GM21717 (cell line): ENCODE measurements around the gene PNO1.
"Not testable (repeated sequence)": the region's sequence is repeated elsewhere in the genome, so short reads cannot be mapped to it uniquely, and the experiment has no call there.

Experiments used
- ATAC-seq: cut with Tn5 transposase; IDR thresholded peaks from one replicate; pipeline ENCODE4 v1.9.1; 2021; ENCODE audit warnings: mild to moderate bottlenecking, moderate library complexity; ENCODE audit not compliant: unreplicated experiment

The PNO1 gene

DNA sequence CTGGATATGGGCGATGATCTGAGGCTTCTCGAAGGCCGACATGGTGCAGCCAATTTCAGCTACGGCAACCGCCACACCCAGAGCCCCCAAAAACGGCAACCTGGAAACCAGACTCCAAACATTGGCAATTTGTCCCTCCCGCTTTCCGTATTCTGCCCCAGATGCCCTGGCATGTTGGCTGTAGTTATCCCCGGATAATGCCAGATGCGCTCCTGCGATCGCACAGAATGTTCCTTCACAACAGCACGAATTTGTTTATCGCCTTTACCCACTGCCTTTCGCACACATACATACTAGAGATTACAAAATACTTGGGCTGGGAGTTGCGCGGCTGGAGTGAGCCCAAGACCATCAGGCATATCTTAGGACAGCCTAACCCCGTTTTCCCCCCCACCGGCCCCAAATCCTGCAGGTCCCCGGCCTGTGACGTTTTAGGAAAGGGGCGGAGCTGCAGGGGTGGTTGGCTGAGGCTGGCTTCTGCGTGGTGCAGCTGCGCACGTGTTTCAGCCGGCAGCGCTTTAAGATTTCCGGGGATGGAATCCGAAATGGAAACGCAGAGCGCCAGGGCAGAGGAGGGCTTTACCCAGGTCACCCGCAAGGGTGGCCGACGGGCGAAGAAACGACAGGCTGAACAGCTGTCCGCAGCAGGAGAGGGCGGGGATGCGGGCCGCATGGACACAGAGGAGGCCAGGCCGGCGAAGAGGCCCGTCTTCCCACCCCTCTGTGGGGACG is at the start of gene PNO1:
Gene PNO1 (plus strand): TSS at position 487 of the 732 bp plus-strand sequence. CDS start 47 bp downstream, at position 534.
- peak; percentile 86 for ATAC-seq

DNA sequence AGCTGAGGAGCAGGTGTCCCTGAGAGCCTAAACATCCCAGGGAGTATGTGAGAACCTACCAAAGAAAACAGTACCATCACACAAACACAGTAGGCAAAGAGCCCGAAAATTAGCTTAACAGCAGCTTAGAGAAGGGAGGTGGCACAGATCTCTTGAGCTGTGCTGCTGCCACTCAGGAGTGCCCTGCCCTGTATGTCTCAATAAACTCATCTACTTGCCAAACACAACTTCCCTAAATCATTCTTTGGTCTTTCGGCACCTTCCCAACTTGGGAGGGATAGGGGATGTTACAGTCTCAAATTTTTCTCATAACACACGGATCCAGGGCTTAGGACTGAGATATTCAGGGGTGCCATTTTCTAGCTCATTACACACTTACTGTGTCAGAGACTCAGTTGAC is 49.6 kb upstream of the PNO1 start:
- ATAC-seq, result no peak

DNA sequence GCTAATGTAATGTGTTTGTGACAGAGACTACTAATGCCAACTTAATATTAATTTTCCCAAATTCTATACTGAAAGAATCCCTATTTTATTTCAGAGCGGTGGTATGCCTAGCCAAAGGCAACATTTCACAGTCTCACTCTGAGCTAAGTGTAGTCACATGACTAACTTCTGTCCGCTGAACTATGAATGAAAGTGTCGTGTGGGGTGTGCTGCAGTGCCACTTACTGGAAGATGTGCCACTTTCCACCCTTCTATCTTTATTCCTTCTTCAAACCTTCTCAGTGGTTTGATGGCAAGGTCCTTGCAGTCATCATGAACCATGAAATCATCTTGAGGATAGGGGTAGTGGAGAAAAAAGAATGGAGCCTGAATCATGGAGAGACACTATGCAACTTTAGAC is 47.6 kb upstream of the PNO1 start:
- peak; percentile 75 for ATAC-seq

DNA sequence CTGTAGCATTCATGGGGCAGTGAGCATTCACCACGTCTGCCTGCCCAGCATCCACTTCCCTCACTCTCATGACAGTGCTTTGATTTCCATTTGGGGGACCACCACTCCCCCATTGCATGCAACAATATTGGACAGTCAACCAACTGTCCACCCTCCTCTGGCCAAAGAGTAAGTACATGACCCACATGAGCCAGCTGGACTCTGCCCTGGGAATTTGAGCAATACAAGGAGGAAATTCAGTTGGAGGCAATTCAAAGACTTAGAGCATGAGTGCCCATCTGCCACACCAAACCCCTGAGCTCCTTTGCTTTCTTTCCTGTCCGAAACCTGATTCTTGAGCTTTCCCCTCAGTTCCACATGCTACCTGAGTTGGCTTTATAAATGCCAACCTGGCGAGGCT is 41.7 kb upstream of the PNO1 start:
- no peak for ATAC-seq

DNA sequence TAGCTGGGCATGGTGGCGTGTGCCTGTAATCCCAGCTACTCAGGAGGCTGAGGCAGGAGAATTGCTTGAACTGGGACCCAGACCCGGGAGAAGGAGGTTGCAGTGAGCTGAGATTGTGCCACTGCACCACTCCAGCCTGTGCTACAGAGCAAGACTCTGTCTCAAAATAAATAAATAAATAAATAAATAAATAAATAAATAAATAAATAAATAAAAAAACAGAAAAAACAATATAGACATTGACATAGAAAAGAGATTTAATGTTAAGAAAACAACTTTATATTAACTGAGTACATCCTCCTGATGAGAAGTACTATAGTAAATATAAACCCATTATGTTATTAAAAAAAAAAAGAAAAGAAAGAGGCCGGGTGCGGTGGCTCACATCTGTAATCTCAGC is 39.8 kb upstream of the PNO1 start:
- not testable (repeated sequence) for ATAC-seq

DNA sequence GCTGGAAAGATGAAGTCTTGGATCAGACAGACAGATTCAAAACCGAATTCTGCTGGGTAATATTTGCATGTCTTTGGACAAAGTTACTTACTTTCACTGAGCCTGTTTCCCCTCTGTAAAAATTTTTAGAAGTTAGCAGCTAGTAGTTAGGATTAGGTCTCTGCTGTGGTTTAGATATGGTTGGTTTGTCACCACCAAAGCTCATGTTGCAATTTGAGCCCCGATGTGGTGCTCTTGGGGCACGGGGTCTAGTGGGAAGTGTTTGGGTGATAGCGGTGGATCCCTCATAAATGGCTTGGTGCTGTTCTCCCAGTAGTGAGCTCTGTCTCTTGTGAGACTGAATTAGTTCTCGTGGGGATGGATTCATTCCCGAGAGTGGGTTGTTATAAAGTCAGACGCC is 38.9 kb upstream of the PNO1 start:
- no peak for ATAC-seq

DNA sequence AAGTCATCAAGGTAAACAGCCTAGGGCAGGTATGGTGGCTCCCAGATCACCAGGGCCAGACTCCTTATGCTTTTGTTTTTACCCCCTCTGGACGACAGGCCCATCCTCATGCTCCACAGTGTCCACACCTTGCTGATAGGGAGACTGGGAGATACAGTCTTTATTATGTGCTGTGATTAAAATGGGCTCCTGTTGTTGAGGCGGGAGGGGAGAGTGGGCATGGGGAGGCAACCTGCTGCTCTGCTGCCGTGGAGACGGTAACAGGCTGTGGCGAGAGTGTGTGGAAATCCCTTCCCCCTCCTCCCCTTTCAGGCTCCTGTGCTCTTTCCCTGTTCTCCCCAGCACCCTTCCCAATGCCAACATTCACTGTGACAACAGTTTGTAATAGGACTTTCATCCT is 38.2 kb upstream of the PNO1 start:
- no peak for ATAC-seq

DNA sequence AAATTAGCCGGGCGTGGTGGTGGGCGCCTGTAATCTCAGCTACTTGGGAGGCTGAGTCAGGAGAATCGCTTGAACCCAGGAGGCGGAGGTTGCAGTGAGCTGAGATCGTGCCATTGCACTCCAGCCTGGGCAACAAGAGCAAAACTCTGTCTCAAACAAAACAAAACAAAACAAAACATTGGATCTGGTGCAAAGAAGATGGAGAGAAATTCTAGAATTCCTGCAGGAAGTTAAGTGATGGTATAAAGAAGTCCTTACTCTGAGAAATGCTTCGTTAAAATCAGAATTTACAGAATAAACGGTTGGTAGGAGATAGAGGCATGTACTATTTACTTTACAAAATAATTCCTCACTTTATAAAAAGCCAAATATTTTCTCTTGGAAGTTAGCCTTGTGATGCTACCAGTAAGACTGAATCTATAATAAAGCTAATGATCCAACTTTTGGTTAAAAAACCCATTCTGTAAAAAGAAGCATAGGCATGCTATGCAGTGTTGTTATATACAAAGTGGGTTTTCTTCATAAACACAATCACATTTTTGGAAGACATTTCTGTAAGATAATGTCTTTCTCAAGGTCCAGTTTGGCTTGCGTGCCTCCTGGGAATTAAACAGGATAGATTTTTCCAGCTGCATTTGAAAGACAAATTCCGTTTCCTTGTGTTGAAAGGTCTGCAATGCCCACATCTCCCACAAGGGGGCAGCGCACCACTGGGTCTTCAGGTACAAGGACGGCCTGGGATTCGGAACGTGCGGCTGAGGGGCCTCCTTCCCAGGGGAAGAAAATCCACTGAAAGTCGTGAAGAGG is 35.6 kb upstream of the PNO1 start:
- ATAC-seq, result no peak

DNA sequence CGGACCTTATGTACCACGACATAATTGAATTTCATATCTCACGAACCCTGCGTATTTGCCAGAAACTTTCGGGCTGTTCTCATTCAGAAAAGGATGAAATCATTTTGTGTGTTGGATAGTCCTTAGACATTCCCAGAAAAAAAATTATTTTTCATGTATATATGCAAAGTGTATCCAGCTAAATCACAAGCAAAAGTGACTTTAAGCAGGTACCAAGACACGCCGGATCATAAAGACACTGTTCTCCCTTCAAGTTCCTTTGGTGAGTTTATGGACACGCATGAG is 35.1 kb upstream of the PNO1 start:
- ATAC-seq, result no peak

DNA sequence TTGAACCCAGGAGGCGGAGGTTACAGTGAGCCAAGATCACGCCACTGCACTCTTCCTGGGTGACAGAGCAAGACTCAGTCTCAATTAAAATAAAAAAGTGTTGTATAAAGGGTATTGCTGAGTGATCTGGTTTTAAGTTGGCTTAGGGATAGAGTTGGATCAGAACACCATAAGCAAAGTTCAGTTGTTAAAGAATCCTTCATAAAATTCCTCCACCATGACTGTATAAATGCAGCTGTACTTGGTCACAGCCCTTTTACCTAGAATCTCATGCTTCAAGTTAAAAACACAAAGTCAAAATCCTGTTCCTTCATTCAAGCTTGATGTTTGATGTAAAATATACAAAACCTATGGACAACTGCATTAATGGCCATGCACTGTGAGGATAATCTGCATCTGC is 33.4 kb upstream of the PNO1 start:
- no peak for ATAC-seq

DNA sequence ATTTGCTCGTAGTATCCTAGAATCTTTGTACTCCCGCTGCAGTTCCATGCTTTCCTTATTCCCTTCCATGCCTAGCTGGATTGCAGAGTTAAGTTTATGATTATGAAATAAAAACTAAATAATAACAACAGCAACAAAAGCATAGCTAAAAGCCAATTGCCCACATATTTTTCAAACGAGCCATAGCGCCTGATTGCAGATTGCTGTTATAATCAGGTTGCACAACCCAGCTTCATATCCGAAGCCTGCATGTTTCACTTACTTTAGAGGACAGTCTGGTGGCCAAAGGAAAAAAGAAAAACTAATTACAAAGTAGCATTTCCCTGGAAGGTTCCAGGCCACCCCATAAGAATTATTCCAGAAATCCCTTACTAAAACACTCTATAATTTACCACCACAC is 31.9 kb upstream of the PNO1 start:
- ATAC-seq, result no peak

DNA sequence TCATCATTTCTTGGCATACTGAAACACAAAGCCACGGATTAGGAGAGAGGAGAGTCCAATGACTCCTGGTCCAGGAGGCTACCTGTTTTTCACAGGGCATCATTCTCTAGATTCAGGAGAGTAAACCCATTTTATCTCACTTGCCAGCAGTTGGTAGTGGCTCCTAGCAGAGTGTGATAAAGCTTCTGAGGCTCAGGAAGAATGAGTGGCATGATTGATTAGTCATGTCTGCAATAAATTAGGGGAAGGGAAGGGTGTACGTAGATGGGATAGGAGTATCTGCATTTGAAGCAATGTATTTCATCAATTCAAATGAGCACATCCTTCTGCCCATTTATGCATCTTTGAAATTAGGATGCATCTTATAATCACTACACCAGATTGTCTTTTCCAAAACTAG is 31.1 kb upstream of the PNO1 start:
- no peak for ATAC-seq

DNA sequence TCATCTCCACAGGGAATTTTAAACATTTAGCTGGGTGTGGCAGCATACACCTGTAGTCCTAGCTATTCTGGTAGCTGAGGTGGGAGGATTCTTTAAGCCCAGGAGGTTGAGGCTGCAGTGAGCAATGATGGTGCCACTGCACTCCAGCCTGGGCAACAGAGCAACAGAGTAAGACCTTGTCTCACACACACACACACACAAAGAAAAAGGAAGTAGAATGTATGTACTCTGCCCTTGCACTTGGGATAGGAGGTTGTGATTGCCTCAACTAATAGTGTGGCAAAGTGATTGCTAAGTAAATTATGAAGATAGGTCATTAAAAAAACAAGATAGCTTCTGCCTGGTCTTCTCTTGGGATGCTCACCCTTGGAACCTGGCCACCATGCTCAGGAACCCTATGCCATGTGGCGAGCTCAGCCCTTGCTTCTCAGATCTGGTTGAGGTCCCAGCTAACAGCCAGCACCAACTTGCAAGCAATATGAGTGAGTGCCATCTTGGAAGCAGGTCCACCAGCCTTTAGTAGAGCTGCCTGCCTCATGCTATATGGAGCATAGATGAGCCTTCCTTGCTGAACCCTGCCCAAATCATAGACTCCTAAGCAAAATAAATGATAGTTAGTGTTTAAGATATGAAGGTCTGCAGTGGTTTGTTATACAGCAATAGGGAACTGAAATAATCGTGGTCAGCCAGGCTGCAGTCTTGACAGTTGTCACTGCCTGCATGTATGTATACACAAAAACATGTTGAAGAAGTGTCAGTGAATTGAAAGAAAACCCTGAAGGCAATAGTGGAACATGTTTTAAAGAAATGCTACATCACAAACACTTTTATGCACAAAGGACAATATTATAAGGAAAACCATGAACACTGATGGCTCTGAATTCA is 30.1 kb upstream of the PNO1 start:
- ATAC-seq, result peak; percentile 74

DNA sequence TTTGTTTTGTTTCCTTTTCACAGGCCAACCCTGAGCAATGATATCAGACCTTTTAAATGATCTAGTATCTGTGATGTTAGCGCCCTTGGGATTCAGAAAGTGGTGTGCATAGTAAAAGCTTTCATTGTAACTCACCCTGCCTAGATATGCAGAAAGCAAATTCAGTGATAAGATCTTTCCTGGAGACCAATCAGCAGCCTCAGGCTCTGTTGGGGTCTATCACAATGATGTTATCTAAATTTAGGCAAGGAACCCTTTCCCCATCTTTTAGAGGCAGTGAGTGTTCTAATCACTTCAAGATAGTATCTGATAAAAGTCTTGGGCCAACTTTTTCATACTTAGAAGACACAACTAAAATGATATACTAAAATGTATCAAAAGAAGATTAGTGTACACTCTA is 23.6 kb upstream of the PNO1 start:
- no peak for ATAC-seq

DNA sequence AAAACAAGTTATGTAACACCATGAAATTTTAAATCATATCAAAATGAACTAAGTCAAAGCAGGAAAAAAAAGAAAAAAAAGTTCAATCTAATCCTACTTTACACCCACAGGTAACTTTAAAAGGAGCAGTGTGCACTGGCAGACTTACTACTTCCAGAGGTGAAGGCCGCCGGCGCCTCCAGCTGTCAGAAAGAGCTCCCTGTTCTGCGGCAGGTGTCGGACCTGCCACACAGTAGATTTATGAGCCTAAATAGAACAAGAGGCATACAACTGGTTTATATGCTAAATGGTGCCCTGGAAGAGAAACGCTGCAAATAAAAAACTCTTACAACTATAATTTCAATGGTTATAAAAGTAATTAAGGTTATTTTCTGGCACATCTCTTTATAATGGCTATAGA is 23.1 kb upstream of the PNO1 start:
- no peak for ATAC-seq

DNA sequence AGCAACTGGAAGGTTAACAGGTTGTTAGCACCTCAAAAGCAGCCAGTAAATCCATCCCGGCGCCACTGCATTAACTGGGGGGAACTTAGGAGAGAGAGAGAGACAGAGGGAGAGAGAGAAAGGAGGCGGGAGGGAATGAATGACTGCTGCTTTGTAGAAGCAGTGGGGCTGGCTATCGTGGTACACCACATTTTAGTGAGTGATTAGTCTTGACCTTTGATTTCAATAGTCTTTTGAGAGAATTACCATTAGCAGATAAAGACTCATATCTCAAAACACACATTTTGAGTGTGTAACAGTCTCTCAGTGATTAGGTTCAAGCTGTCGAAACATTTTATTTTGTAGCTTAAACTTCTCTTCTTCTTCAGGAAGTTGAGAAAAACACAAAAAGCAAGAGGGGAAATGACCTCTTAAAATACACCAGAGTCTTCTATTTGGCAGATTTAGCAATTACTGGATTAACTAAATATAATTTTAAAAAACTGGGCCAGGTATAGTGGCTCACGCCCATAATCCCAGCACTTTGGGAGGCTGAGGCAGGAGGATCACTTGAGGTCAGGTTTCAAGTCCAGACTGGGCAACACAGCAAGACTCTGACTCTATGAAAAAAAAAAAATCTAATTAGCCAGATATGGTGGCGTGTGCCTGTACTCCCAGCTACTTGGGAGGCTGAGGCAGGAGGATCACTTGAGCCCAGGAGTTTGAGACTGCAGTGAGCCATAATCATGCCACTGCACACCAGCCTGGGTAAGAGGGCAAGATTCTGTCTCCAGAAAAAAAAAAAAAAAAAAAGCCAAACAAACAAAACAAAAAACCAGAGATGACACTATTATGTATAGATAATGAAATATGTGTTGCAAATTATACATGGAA is 22.0 kb upstream of the PNO1 start:
- no peak for ATAC-seq

DNA sequence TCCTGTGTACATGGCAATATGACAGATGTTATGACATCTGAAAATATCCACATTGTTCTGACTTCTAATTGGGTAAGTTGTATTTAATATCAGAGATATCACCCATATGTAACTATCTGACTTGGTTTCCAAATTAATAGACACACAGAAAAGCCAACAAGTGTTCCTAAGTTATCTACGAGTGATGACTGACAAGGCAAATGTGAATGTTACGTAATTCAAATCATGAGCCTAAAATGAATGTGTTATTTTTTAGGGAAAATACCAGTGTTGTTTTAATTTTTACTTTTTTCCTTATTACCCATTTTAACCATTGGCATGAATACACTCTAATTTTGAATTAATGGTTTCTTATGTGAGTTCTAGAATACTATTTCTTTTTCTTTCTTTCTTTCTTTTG is 15.8 kb upstream of the PNO1 start:
- no peak for ATAC-seq

DNA sequence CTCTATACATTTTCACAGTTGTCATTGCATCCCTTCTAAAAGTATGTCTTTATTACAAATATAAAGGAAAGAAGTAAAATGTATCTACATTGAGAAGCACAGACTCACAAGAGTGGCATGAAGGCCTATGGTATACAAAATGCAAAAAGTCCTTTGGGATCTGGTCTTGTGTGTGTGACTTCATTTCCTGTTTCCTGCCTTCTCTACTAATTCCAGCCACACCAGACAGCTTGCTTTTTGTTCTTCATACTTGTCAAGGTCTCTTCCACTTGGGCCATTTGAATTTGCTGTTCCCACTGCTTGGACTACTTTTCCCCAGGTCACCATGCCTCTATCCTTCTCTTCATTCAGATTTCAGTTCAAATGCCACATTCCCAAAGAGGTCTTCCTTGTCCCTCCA is 6.7 kb upstream of the PNO1 start:
- no peak for ATAC-seq

DNA sequence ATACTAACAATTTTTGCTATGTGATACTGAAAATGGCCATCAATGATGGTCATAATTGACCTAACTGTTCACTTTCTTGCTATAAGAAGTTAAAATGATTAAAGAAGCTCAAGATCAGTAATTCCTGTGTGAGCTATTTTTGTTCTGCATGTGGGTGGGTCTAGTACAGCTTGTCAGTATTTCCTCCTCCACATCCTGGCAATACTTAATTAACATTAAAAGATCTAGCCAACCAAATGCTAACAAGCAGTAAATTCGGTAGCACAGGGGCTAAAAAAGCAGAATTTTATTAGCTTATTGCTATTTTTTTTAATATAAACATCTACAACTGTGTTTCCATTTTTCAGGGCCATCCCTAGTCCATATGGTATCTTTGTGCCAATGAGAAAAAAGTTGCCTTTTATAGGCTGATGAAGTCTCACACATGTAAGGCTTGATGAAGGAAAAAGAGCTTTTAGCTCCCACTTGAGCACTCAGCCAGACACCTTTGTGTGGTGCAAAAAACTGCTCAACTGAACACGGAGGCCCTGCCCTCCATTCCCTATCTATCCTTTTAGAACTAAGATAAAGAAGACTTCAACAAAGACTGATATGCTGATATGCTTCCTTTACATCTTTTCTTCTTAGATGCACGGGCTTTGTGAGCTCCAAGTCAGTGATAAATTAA is 4.9 kb upstream of the PNO1 start:
- no peak for ATAC-seq

DNA sequence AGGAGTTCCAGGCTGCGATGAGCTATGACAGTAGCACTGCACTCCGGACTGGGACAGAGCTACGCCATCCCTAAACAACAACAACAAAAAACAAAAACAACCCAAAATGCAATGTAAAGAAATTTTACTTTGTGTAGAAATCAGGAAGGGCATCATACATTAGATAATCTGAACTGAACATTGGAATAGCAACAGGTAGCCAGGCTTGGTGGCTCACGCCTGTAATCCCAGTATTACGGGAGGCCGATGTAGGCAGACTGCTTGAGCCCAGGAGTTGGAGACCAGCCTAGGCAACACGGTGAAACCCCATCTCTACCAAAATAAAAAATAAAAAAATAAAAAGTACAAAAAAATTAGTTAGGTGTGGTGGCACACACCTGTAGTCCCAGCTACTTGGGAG is 2.1 kb upstream of the PNO1 start:
- ATAC-seq, result no peak
